GM12878 (cell line): Measurements from ENCODE around the gene PROZ. TPM values are rescaled to one million over a fixed set of nuclear protein-coding genes. Genes with fewer than 3 reads are reported as not detected.

Source experiments
- ATAC-seq: fragments of 200-7000 bp; cut with Tn5 transposase; 3 replicates; pipeline ENCODE4 v1.9.1; 2020; ENCODE audit warnings: mild to moderate bottlenecking, moderate library complexity
- BruUV-seq: library from RNA; stranded (reverse); fragments of 400-500 nt; replicated peaks from 2 replicates; lab custom pipeline; 2021; lab: Mats Ljungman, UMichigan
- CTCF ChIA-PET: fragments of 300-600 bp; sonication (Branson Sonifier 250); formaldehyde crosslinking; extraction: SDS; loops from one replicate; lab custom pipeline; 2021; ENCODE audit warnings: inconsistent platforms; lab: Yijun Ruan, JAX
- POLR2A ChIA-PET: fragments of 350-600 bp; formaldehyde crosslinking; extraction: SDS; loops from one replicate; lab custom pipeline; 2021; ENCODE audit warnings: inconsistent platforms; lab: Charles Lee
- RAD21 ChIA-PET: fragments of 300-600 bp; sonication (Branson Sonifier 250); formaldehyde crosslinking; loops from one replicate; lab custom pipeline; 2023; ENCODE audit warnings: antibody characterized with exemption; ENCODE audit not compliant: unreplicated experiment; lab: Charles Lee
- SMC1A ChIA-PET: fragments of 300-600 bp; sonication (Branson Sonifier 250); formaldehyde crosslinking; loops from one replicate; lab custom pipeline; 2023; ENCODE audit not compliant: unreplicated experiment, uncharacterized antibody; lab: Charles Lee
- DNase-seq: peaks from one replicate; pipeline ENCODE4 v3.0.0-alpha.2; 2011; ENCODE audit warnings: low read depth, low spot score
- FAIRE-seq: peaks from 3 replicates; lab custom pipeline; 2011; peaks lifted over from hg19 to GRCh38; lab: Jason Lieb, UNC
- H2AFZ ChIP-seq: 2 replicates; pipeline ENCODE4 v1.6.0; 2011; ENCODE audit warnings: low read depth, low read length, control low read depth; ENCODE audit not compliant: control insufficient read depth
- H3K27ac ChIP-seq: 2 replicates; pipeline ENCODE4 v1.5.1; 2011; ENCODE audit warnings: control low read depth; ENCODE audit not compliant: control insufficient read depth, insufficient read depth
- H3K27me3 ChIP-seq, 2 experiments: replicated peaks in 1 of 2; 2 replicates each; pipeline versions ENCODE4 v1.6.0 to v1.6.1; 2011; ENCODE audit warnings: low read length in 1 of 2; ENCODE audit not compliant: control insufficient read depth in 2 of 2, insufficient read depth in 2 of 2
- H3K36me3 ChIP-seq, 2 experiments: 2 replicates each; pipeline ENCODE4 v1.5.1; 2011; ENCODE audit warnings: low read length in 1 of 2; ENCODE audit not compliant: control insufficient read depth in 2 of 2, insufficient read depth in 2 of 2
- H3K4me1 ChIP-seq: 2 replicates; pipeline ENCODE4 v1.6.1; 2011; ENCODE audit warnings: mild to moderate bottlenecking, low read length, moderate library complexity, mixed read lengths; ENCODE audit not compliant: control insufficient read depth, insufficient read depth
- H3K4me2 ChIP-seq: 2 replicates; pipeline ENCODE4 v1.6.0; 2011; ENCODE audit warnings: control low read depth; ENCODE audit not compliant: control insufficient read depth, insufficient read depth
- H3K4me3 ChIP-seq: fragments of 200-600 bp; sonication (generic); 2 replicates; pipeline ENCODE4 v1.5.1; 2016
- H3K79me2 ChIP-seq: 2 replicates; pipeline ENCODE4 v1.6.0; 2011; ENCODE audit warnings: low read length; ENCODE audit not compliant: control insufficient read depth, insufficient read depth
- H3K9ac ChIP-seq: 2 replicates; pipeline ENCODE4 v1.8.0; 2011; ENCODE audit warnings: low read length, control low read depth, mixed read lengths; ENCODE audit not compliant: control insufficient read depth, insufficient read depth
- H3K9me3 ChIP-seq: replicated peaks from 3 replicates; pipeline ENCODE4 v1.5.1; 2011; ENCODE audit warnings: mild to moderate bottlenecking, low read length; ENCODE audit not compliant: control insufficient read depth, insufficient read depth
- H4K20me1 ChIP-seq: 2 replicates; pipeline ENCODE4 v1.6.0; 2011; ENCODE audit not compliant: control insufficient read depth, insufficient read depth
- BACH1 ChIP-seq: fragments of 450-650 bp; IDR thresholded peaks from 2 replicates; pipeline ENCODE4 v1.6.1; 2017; ENCODE audit warnings: mild to moderate bottlenecking, borderline replicate concordance
- MEF2B ChIP-seq: fragments of 450-650 bp; IDR thresholded peaks from 2 replicates; pipeline ENCODE4 v1.6.1; 2018; ENCODE audit warnings: mild to moderate bottlenecking, moderate library complexity; ENCODE audit not compliant: partially characterized antibody, poor library complexity, severe bottlenecking
- MXI1 ChIP-seq: fragments of 150-350 bp; IDR thresholded peaks from 2 replicates; pipeline ENCODE4 v1.6.1; 2011; ENCODE audit warnings: low read depth, mild to moderate bottlenecking, inconsistent platforms, low read length, improper control_type of control experiment
- NR2C1 ChIP-seq: fragments of 450-650 bp; IDR thresholded peaks from 2 replicates; pipeline ENCODE4 v1.6.1; 2017; ENCODE audit warnings: antibody characterized with exemption, mild to moderate bottlenecking, moderate library complexity
- NR2F1 ChIP-seq: fragments of 450-650 bp; conservative IDR thresholded peaks from 2 replicates; pipeline ENCODE4 v1.6.1; 2017; ENCODE audit warnings: mild to moderate bottlenecking
- POLR2A ChIP-seq: IDR thresholded peaks from 2 replicates; pipeline ENCODE4 v1.6.1; 2011; ENCODE audit warnings: low read depth, mild to moderate bottlenecking, low read length
- POLR2AphosphoS5 ChIP-seq: IDR thresholded peaks from 2 replicates; pipeline ENCODE4 v1.6.1; 2011; ENCODE audit warnings: mild to moderate bottlenecking, low read length, inconsistent platforms
- RUNX3 ChIP-seq: IDR thresholded peaks from 2 replicates; pipeline ENCODE4 v1.6.1; 2012; ENCODE audit warnings: low read length, inconsistent platforms
- SIN3A ChIP-seq: IDR thresholded peaks from 2 replicates; pipeline ENCODE4 v1.6.1; 2012; ENCODE audit warnings: low read depth, low read length, improper control_type of control experiment
- SIX5 ChIP-seq: IDR thresholded peaks from 2 replicates; pipeline ENCODE4 v1.6.1; 2011; ENCODE audit warnings: mild to moderate bottlenecking, low read depth, low read length, moderate library complexity; ENCODE audit not compliant: severe bottlenecking
- TAF1 ChIP-seq: IDR thresholded peaks from 2 replicates; pipeline ENCODE4 v1.6.1; 2011; ENCODE audit warnings: mild to moderate bottlenecking, low read depth, low read length, borderline replicate concordance
- WGBS: methylation state at CpG from one replicate; pipeline ENCODE4 v1.1.6; 2016; ENCODE audit warnings: low lambda C conversion rate; ENCODE audit not compliant: insufficient replicate concordance, insufficient coverage; ENCODE audit errors: missing lambda C conversion rate; 5-methylcytosine and 5-hydroxymethylcytosine counted together
- in situ Hi-C: fragments of 300-500 bp; cut with MboI; formaldehyde crosslinking; loops from 9 replicates; pipeline ENCODE4 v1.14.3; 2018; ENCODE audit warnings: mixed read lengths
- intact Hi-C: fragments of 100-400 bp; cut with micrococcal nuclease; formaldehyde crosslinking; loops from one replicate; pipeline ENCODE4 v1.14.2; 2022; ENCODE audit not compliant: unreplicated experiment
- polyA plus RNA-seq, 11 experiments: library from polyadenylated mRNA; depleted of rRNA in 4 of 11; unstranded in 6 of 11; stranded (reverse) in 5 of 11; fragments of >200 nt; fragmentation: Nextera tagmentation in 4 of 11; fragmentation: Illumina TruSeq in 1 of 11; extraction: Ambion mirVana in 4 of 11; extraction: Trizol in 1 of 11; gene quantifications; 1 replicate in 1 of 11; 2 replicates in 10 of 11; pipeline versions ENCODE4 v1.2.1 to v1.2.3, GENCODE V29; 2011 to 2016; ENCODE audit warnings: inconsistent platforms in 2 of 11, missing spikeins in 2 of 11, low read depth in 1 of 11
- total RNA-seq, 4 experiments: library from RNA; depleted of rRNA in 3 of 4; stranded (reverse); fragments of >200 nt in 3 of 4; fragmentation: Illumina TruSeq in 1 of 4; extraction: Trizol in 1 of 4; gene quantifications; 2 replicates each; pipeline versions ENCODE4 v1.2.1 to v1.2.3, GENCODE V29; 2013 to 2021

The PROZ gene
- total and polyA plus RNA-seq, 10 of the 15 experiments (the other 5 are each of a cell fraction or from before 2014, with no cell fraction given): 0.07 to 0.24 (median 0.21) TPM; not detected in 7

GRCh38 chr13:113143466-113144254 lies 14.8 kb upstream of the PROZ start:
- Histone ChIP-seq H3K36me3 (no peaks in the 10 kb centered on the region), H3K4me1 (no peaks in the 10 kb centered on the region), H3K27me3 (no peaks in the 10 kb centered on the region; a peak in 1 of 4 replicates), H3K27ac (no peak overlapping the region), H3K4me2 (no peak overlapping the region), H3K9ac (no peak overlapping the region), H3K79me2 (no peaks in the 10 kb centered on the region), H2AFZ (no peak overlapping the region), H4K20me1 (no peaks in the 10 kb centered on the region), H3K9me3 (no peaks in the 10 kb centered on the region; the same call in 2 of the 3 replicates), H3K4me3 (no peak overlapping the region)
- no peak for FAIRE-seq
- BruUV-seq: no TSS peak
- RAD21 ChIA-PET: no interaction called here
- SMC1A ChIA-PET: no interaction called here
- no peak for TF ChIP-seq MXI1
- TF ChIP-seq TAF1: no peak
- no peak for TF ChIP-seq RUNX3
- TF ChIP-seq MEF2B: no peak
- TF ChIP-seq POLR2AphosphoS5: no peak
- TF ChIP-seq SIN3A: no peak
- TF ChIP-seq POLR2A: no peak
- TF ChIP-seq NR2F1: no peak
- no peak for TF ChIP-seq NR2C1
- TF ChIP-seq BACH1: no peak
- no peak for TF ChIP-seq SIX5
- 53% methylated on average over 39 of the region's 39 CpGs for WGBS
- ATAC-seq: no peak
- in situ Hi-C loops: no loop called here
- CTCF ChIA-PET: interaction anchor here (0.6 to 0.7 kb wide), 2 partner anchors 85 to 252 kb away, joined by 3 read pairs; no protein-coding TSS in a partner anchor
- DNase-seq: no peak
- POLR2A ChIA-PET: no interaction called here
- intact Hi-C loops: no loop called here
